Hepatocyte (in vitro differentiated cells): ENCODE results near the gene KRTAP4-4. TPM values are rescaled to one million over a fixed set of nuclear protein-coding genes. Genes with fewer than 3 reads are reported as not detected.
"Not testable (repeated sequence)": the region's sequence is repeated elsewhere in the genome, so short reads cannot be mapped to it uniquely, and the experiment has no call there.

Source experiments
- DNase-seq: peaks from one replicate; pipeline ENCODE4 v3.0.0-alpha.2; 2016; ENCODE audit warnings: low spot score
- H2AFZ ChIP-seq: fragments of 200-600 bp; sonication (generic); 2 replicates; pipeline ENCODE4 v1.6.0; 2016; ENCODE audit warnings: antibody characterized with exemption, mild to moderate bottlenecking
- H3K27ac ChIP-seq: fragments of 200-600 bp; sonication (generic); 2 replicates; pipeline ENCODE4 v1.5.1; 2016; ENCODE audit warnings: mild to moderate bottlenecking
- H3K27me3 ChIP-seq: fragments of 200-600 bp; sonication (generic); 2 replicates; pipeline ENCODE4 v1.6.1; 2016
- H3K36me3 ChIP-seq: fragments of 200-600 bp; sonication (generic); replicated peaks from 2 replicates; pipeline ENCODE4 v1.5.1; 2016; ENCODE audit warnings: low read depth; ENCODE audit not compliant: insufficient read depth
- H3K4me1 ChIP-seq: fragments of 200-600 bp; sonication (generic); 2 replicates; pipeline ENCODE4 v1.5.1; 2016; ENCODE audit warnings: mild to moderate bottlenecking, moderate library complexity; ENCODE audit not compliant: insufficient read depth
- H3K4me2 ChIP-seq: fragments of 200-600 bp; sonication (generic); 2 replicates; pipeline ENCODE4 v1.6.0; 2016
- H3K4me3 ChIP-seq: fragments of 200-600 bp; sonication (generic); 2 replicates; pipeline ENCODE4 v1.5.1; 2016; ENCODE audit warnings: mild to moderate bottlenecking
- H3K79me2 ChIP-seq: fragments of 200-600 bp; sonication (generic); 2 replicates; pipeline ENCODE4 v1.6.0; 2017; ENCODE audit warnings: mild to moderate bottlenecking
- H3K9me2 ChIP-seq: fragments of 200-600 bp; sonication (generic); replicated peaks from 2 replicates; pipeline ENCODE4 v1.6.0; 2017; ENCODE audit warnings: mild to moderate bottlenecking; ENCODE audit not compliant: insufficient read depth
- H3K9me3 ChIP-seq: fragments of 200-600 bp; sonication (generic); 2 replicates; pipeline ENCODE4 v1.5.1; 2016; ENCODE audit warnings: low read depth, mild to moderate bottlenecking
- H4K20me1 ChIP-seq: fragments of 200-600 bp; sonication (generic); 2 replicates; pipeline ENCODE4 v1.6.0; 2016; ENCODE audit warnings: mild to moderate bottlenecking; ENCODE audit not compliant: insufficient read depth, poor library complexity, severe bottlenecking
- CTCF ChIP-seq: fragments of 200-600 bp; sonication (generic); IDR thresholded peaks from 2 replicates; pipeline ENCODE4 v1.5.1; 2016; ENCODE audit warnings: antibody characterized with exemption, mild to moderate bottlenecking; ENCODE audit not compliant: poor library complexity
- EZH2 ChIP-seq: fragments of 200-600 bp; sonication (generic); IDR thresholded peaks from 2 replicates; pipeline ENCODE4 v1.6.1; 2016; ENCODE audit warnings: antibody characterized with exemption, mild to moderate bottlenecking, borderline replicate concordance
- EZH2phosphoT487 ChIP-seq: fragments of 200-600 bp; sonication (generic); IDR thresholded peaks from one replicate; pipeline ENCODE4 v1.6.1; 2018; ENCODE audit warnings: antibody characterized with exemption, mild to moderate bottlenecking, low read depth, moderate library complexity; ENCODE audit not compliant: unreplicated experiment, severe bottlenecking
- WGBS: methylation state at CpG from one replicate; pipeline ENCODE4 v1.1.6; 2016; ENCODE audit warnings: low lambda C conversion rate; ENCODE audit errors: missing lambda C conversion rate; 5-methylcytosine and 5-hydroxymethylcytosine counted together
- polyA plus RNA-seq: library from polyadenylated mRNA; unstranded; fragments of >200 nt; fragmentation: Nextera tagmentation; extraction: Ambion mirVana; gene quantifications from 2 replicates; pipeline ENCODE4 v1.2.1, GENCODE V29; 2016
- total RNA-seq: library from RNA; depleted of rRNA; stranded (reverse); fragments of >200 nt; gene quantifications from 2 replicates; pipeline ENCODE4 v1.2.3, GENCODE V29; 2014

KRTAP4-4 gene
- total and polyA plus RNA-seq, 2 experiments from 2014 or later = not detected

- no peak overlapping the region for H3K4me3 ChIP-seq
- H3K9me2 ChIP-seq = no peaks in the 10 kb centered on the region
- H2AFZ ChIP-seq = no peak overlapping the region
- no peaks in the 10 kb centered on the region for H4K20me1 ChIP-seq
- peaks cover 2% of the 10 kb centered on the region for H3K27me3 ChIP-seq
- TF ChIP-seq EZH2 (no peak), CTCF (no peak), EZH2phosphoT487 (no peak)
- no peak overlapping the region for H3K27ac ChIP-seq
- no peaks in the 10 kb centered on the region for H3K79me2 ChIP-seq
- no peaks in the 10 kb centered on the region for H3K9me3 ChIP-seq
- H3K4me1 ChIP-seq = peaks cover 7% of the 10 kb centered on the region
- no peaks in the 10 kb centered on the region for H3K36me3 ChIP-seq
- no peak overlapping the region for H3K4me2 ChIP-seq
- DNase-seq = peak; percentile 11
- WGBS = 15% methylated on average over 2 of the region's 2 CpGs
Measured at GRCh38 chr17:41153856-41154255, 6.7 kb downstream of the KRTAP4-4 start.

- Histone ChIP-seq H4K20me1 (no peaks in the 10 kb centered on the region), H2AFZ (no peak overlapping the region), H3K27ac (no peak overlapping the region), H3K9me2 (no peaks in the 10 kb centered on the region), H3K79me2 (no peaks in the 10 kb centered on the region), H3K36me3 (no peaks in the 10 kb centered on the region), H3K4me2 (no peak overlapping the region), H3K4me3 (no peak overlapping the region), H3K4me1 (peaks cover 7% of the 10 kb centered on the region), H3K9me3 (no peaks in the 10 kb centered on the region), H3K27me3 (peaks cover 2% of the 10 kb centered on the region)
- WGBS = 92% methylated on average over 2 of the region's 2 CpGs
- no peak for DNase-seq
- TF ChIP-seq EZH2phosphoT487 (no peak), EZH2 (no peak), CTCF (no peak)
Measured at GRCh38 chr17:41151525-41151924, 9.0 kb downstream of the KRTAP4-4 start.

GRCh38 chr17:41150026-41150425, 10.5 kb downstream of the KRTAP4-4 start:
- no peak overlapping the region for H3K4me2 ChIP-seq
- DNase-seq = no peak
- H3K9me2 ChIP-seq = no peaks in the 10 kb centered on the region
- H3K36me3 ChIP-seq = no peaks in the 10 kb centered on the region
- H3K4me1 ChIP-seq = peaks cover 7% of the 10 kb centered on the region
- H3K27ac ChIP-seq = no peak overlapping the region
- TF ChIP-seq EZH2phosphoT487 (no peak), EZH2 (no peak), CTCF (no peak)
- H3K4me3 ChIP-seq = no peak overlapping the region
- H3K9me3 ChIP-seq = no peaks in the 10 kb centered on the region
- no peaks in the 10 kb centered on the region for H4K20me1 ChIP-seq
- H3K27me3 ChIP-seq = peaks cover 2% of the 10 kb centered on the region
- no peak overlapping the region for H2AFZ ChIP-seq
- no peaks in the 10 kb centered on the region for H3K79me2 ChIP-seq
- 87% methylated on average over 4 of the region's 4 CpGs for WGBS

- H3K36me3 ChIP-seq = no peaks in the 10 kb centered on the region
- H3K27me3 ChIP-seq = peaks cover 2% of the 10 kb centered on the region
- H3K4me3 ChIP-seq = no peak within 1 kb of the TSS
- H4K20me1 ChIP-seq = no peaks in the 10 kb centered on the region
- TF ChIP-seq EZH2 (no peak), EZH2phosphoT487 (no peak), CTCF (no peak)
- no peak within 1 kb of the TSS for H3K27ac ChIP-seq
- 95% methylated on average over 2 of the region's 2 CpGs for WGBS
- no peak within 1 kb of the TSS for H2AFZ ChIP-seq
- DNase-seq = no peak
- H3K9me3 ChIP-seq = no peaks in the 10 kb centered on the region
- peaks cover 7% of the 10 kb centered on the region for H3K4me1 ChIP-seq
- H3K79me2 ChIP-seq = no peaks in the 10 kb centered on the region
- H3K9me2 ChIP-seq = no peaks in the 10 kb centered on the region
- H3K4me2 ChIP-seq = no peak within 1 kb of the TSS
Measured at GRCh38 chr17:41149652-41149985, 10.9 kb downstream of the KRTAP4-4 start, which contains the start of gene KRTAP4-5. TSS of gene KRTAP4-5 (minus strand) at chr17:41149825. CDS start at chr17:41149767, 58 bp downstream.

GRCh38 chr17:41148971-41149651, 11.4 kb downstream of the KRTAP4-4 start:
- not testable (repeated sequence) for DNase-seq, H3K4me3 ChIP-seq, H2AFZ ChIP-seq, H3K27me3 ChIP-seq, H4K20me1 ChIP-seq, H3K9me2 ChIP-seq, H3K9me3 ChIP-seq, H3K4me2 ChIP-seq, H3K36me3 ChIP-seq, H3K79me2 ChIP-seq, H3K27ac ChIP-seq, H3K4me1 ChIP-seq
- 91% methylated on average over 10 of the region's 10 CpGs for WGBS
